Naive thymus-derived CD4-positive, alpha-beta T cell (primary cell): ENCODE results near the gene PRRT1. TPM values are rescaled to one million over a fixed set of nuclear protein-coding genes. Genes with fewer than 3 reads are reported as not detected.

ENCODE experiments used
- ATAC-seq: fragments of 150-1000 bp; cut with Tn5 transposase; 2 replicates; pipeline ENCODE4 v1.10.0; 2021; ENCODE audit warnings: mild to moderate bottlenecking, moderate library complexity
- CTCF ChIA-PET: fragments of 350-600 bp; sonication (Branson Sonifier 250); formaldehyde crosslinking; loops from one replicate; lab custom pipeline; 2021; ENCODE audit warnings: antibody characterized with exemption; lab: Charles Lee
- POLR2A ChIA-PET: fragments of 350-600 bp; sonication (Branson Sonifier 250); formaldehyde crosslinking; loops from one replicate; lab custom pipeline; 2021; ENCODE audit warnings: antibody characterized with exemption, inconsistent platforms; lab: Charles Lee
- DNase-seq, 9 donors: peaks; one replicate each; pipeline versions ENCODE4 v3.0.0 to v3.0.0-alpha.2; 2020 to 2022; ENCODE audit warnings: mixed read lengths in 1 of 9
- H3K27ac ChIP-seq: one replicate; pipeline ENCODE4 v1.7.0; 2013; ENCODE audit warnings: mild to moderate bottlenecking, low read depth, low read length, moderate library complexity
- H3K27me3 ChIP-seq, 2 donors: one replicate each; pipeline ENCODE4 v1.7.0; 2013; ENCODE audit warnings: low read length in 2 of 2, mild to moderate bottlenecking in 2 of 2, moderate library complexity in 2 of 2; ENCODE audit not compliant: control insufficient read depth in 2 of 2, insufficient read depth in 2 of 2
- H3K36me3 ChIP-seq, 3 experiments: 1 replicate in 2 of 3; 2 replicates in 1 of 3; pipeline ENCODE4 v1.7.0; 2013; ENCODE audit warnings: low read length in 3 of 3, mild to moderate bottlenecking in 3 of 3, moderate library complexity in 1 of 3; ENCODE audit not compliant: insufficient read depth in 3 of 3, control insufficient read depth in 2 of 3
- H3K4me1 ChIP-seq, 2 donors: one replicate each; pipeline ENCODE4 v1.7.0; 2013; ENCODE audit warnings: low read length in 2 of 2, mild to moderate bottlenecking in 2 of 2, moderate library complexity in 1 of 2; ENCODE audit not compliant: control insufficient read depth in 2 of 2, insufficient read depth in 2 of 2
- H3K4me3 ChIP-seq: 2 replicates; pipeline ENCODE4 v1.7.0; 2013; ENCODE audit warnings: mild to moderate bottlenecking, low read length
- H3K9me3 ChIP-seq, 3 experiments: 1 replicate in 2 of 3; 2 replicates in 1 of 3; pipeline ENCODE4 v1.7.0; 2013; ENCODE audit warnings: low read length in 3 of 3; ENCODE audit not compliant: control insufficient read depth in 2 of 3
- H3K27ac Mint-ChIP-seq, 9 donors: one replicate each; pipeline ENCODE4 v1.8.0; 2020 to 2022; ENCODE audit warnings: mixed read lengths in 9 of 9, mild to moderate bottlenecking in 8 of 9, moderate library complexity in 5 of 9, inconsistent platforms in 2 of 9
- H3K27me3 Mint-ChIP-seq, 5 donors: one replicate each; pipeline ENCODE4 v1.8.0; 2021 to 2022; ENCODE audit warnings: mixed read lengths in 5 of 5, mild to moderate bottlenecking in 1 of 5
- H3K36me3 Mint-ChIP-seq, 5 donors: one replicate each; pipeline ENCODE4 v1.8.0; 2020 to 2022; ENCODE audit warnings: mixed read lengths in 5 of 5, mild to moderate bottlenecking in 3 of 5, inconsistent platforms in 1 of 5
- H3K4me1 Mint-ChIP-seq, 7 donors: one replicate each; pipeline ENCODE4 v1.8.0; 2020 to 2022; ENCODE audit warnings: mixed read lengths in 7 of 7, mild to moderate bottlenecking in 3 of 7, inconsistent platforms in 1 of 7
- H3K4me3 Mint-ChIP-seq, 10 donors: one replicate each; pipeline ENCODE4 v1.8.0; 2020 to 2022; ENCODE audit warnings: mild to moderate bottlenecking in 10 of 10, mixed read lengths in 10 of 10, moderate library complexity in 6 of 10, inconsistent platforms in 2 of 10
- H3K9me3 Mint-ChIP-seq, 11 donors: one replicate each; pipeline ENCODE4 v1.8.0; 2020 to 2022; ENCODE audit warnings: mixed read lengths in 11 of 11, mild to moderate bottlenecking in 4 of 11, inconsistent platforms in 1 of 11, moderate library complexity in 1 of 11
- intact Hi-C, 2 donors: fragments of 100-400 bp; cut with micrococcal nuclease; formaldehyde crosslinking; loops; one replicate each; pipeline ENCODE4 v1.15.1; 2023
- polyA plus RNA-seq, 2 donors: library from polyadenylated mRNA; unstranded; fragments of 300-500 nt; fragmentation: Illumina TruSeq; gene quantifications; one replicate each; pipeline ENCODE4 v1.2.3, GENCODE V29; 2021
- total RNA-seq, 6 experiments: library from RNA in 5 of 6; stranded (reverse) in 5 of 6; gene quantifications; 1 replicate in 5 of 6; 2 replicates in 1 of 6; pipeline ENCODE4 v1.2.3 and lab custom pipeline; 2021 to 2026

PRRT1 gene
- total and polyA plus RNA-seq, 7 experiments from 2014 or later, result 0.31 to 7.4 (median 3.4) TPM

DNA sequence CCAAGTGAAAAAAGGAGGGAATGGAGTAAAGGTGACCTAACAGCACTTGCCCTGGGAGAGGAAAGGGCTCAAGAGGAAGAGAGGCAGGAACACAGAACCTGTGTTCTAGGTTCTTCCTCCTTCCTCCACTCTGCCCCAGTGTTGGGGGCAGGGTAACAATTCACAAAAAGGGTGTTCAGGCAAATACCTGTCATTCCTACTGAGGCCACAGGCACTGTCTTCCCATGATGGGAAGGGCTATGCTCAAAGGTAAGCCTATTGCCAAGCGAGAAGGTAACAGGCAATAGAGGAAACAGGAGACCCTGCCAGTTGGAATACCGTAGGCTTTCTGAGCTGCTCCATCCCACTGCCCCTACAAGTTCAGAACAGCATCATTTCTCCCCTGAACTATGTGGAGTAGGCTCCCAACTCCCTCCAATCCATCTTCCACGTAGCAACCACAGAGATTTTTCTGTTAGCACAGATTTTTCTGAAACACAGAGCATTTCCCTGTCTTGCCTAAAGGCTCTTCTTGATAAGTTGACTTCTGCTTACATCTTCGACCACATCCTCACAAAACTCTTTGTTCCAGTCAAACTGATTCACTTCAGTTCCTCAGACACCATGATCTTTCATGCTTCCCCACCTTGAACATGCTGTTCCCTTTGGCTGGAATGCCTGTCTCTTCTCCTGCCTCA, 21.4 kb upstream of the PRRT1 start:
- H3K27ac Mint-ChIP-seq, result peak overlapping the region; percentile 7 to 88 (median 66)
- intact Hi-C loops, result no loop called here
- Histone ChIP-seq H3K4me3 (no peak overlapping the region), H3K27ac (peak overlapping the region; percentile 37), H3K4me1 (peaks cover 21 to 42% of the 10 kb centered on the region in 2 donors), H3K9me3 (no peaks in the 10 kb centered on the region), H3K27me3 (no peaks in the 10 kb centered on the region), H3K36me3 (peaks cover 0 to 32% (median 15%) of the 10 kb centered on the region in 3 experiments)
- peaks cover 41 to 63% (median 58%) of the 10 kb centered on the region in 7 donors for H3K4me1 Mint-ChIP-seq
- ChIA-PET POLR2A (interaction anchor here (1.3 to 1.8 kb wide), 2 partner anchors 15 to 20 kb away, joined by 4 to 10 read pairs; partner anchors contain the start of gene GPSM3), CTCF (no interaction called here)
- DNase-seq (peak in 3 of 9 donors; percentile 43 to 51 (median 45)), ATAC-seq (no peak)
- no peaks in the 10 kb centered on the region for H3K27me3 Mint-ChIP-seq
- peak overlapping the region; percentile 17 to 97 (median 58) for H3K4me3 Mint-ChIP-seq
- H3K9me3 Mint-ChIP-seq, result peaks cover 0 to 3% (median 0%) of the 10 kb centered on the region in 11 donors
- H3K36me3 Mint-ChIP-seq, result peaks cover 5 to 25% (median 11%) of the 10 kb centered on the region in 5 donors

DNA sequence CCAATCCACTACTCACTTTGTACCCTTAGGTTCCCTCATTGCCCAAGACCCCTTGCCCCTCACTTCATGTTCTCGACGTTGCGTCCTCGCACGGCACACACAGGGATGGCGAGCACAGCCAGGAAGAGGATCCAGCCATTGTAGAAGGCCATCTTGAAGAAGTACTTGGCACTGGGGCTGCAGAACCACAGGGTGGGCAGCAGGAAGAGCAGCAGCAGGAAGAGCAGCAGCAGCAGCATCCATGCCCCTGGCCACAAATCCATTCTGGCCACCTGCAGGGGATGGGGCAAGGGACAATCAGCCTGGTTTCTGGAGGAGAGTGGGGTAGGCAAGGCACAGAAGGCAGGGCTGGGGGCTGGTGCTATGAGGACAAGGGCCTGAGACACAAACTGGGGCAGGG, 19.5 kb upstream of the PRRT1 start:
- DNase-seq (no peak), ATAC-seq (no peak)
- peaks cover 10 to 33% of the 10 kb centered on the region in 2 donors for H3K4me1 ChIP-seq
- Mint-ChIP-seq H3K27me3 (no peaks in the 10 kb centered on the region), H3K9me3 (peaks cover 0 to under 1% (median 0%) of the 10 kb centered on the region in 11 donors), H3K27ac (peak overlapping the region in 5 of 9 donors; percentile 25 to 77 (median 52)), H3K4me3 (peak overlapping the region in 1 of 10 donors; percentile 23), H3K36me3 (peaks cover 5 to 32% (median 18%) of the 10 kb centered on the region in 5 donors), H3K4me1 (peaks cover 30 to 50% (median 44%) of the 10 kb centered on the region in 7 donors)
- POLR2A ChIA-PET, result interaction anchor here (0.8 kb wide), 1 partner anchor 21 kb away, joined by 3 read pairs; the partner anchor contains the start of gene GPSM3
- intact Hi-C loops, result no loop called here
- peaks cover 0 to 52% (median 15%) of the 10 kb centered on the region in 3 experiments for H3K36me3 ChIP-seq
- H3K27ac ChIP-seq, result no peak overlapping the region
- CTCF ChIA-PET, result no interaction called here
- H3K9me3 ChIP-seq, result no peaks in the 10 kb centered on the region
- no peaks in the 10 kb centered on the region for H3K27me3 ChIP-seq
- H3K4me3 ChIP-seq, result no peak overlapping the region

GRCh38 chr6:32170294-32170693, 18.6 kb upstream of the PRRT1 start:
- no peaks in the 10 kb centered on the region for H3K9me3 ChIP-seq
- peak overlapping the region in 3 of 9 donors; percentile 25 to 41 (median 28) for H3K27ac Mint-ChIP-seq
- H3K36me3 Mint-ChIP-seq, result peaks cover 5 to 32% (median 18%) of the 10 kb centered on the region in 5 donors
- DNase-seq (no peak), ATAC-seq (no peak)
- no peak overlapping the region for H3K4me3 Mint-ChIP-seq
- H3K4me1 ChIP-seq, result peaks cover 4 to 29% of the 10 kb centered on the region in 2 donors
- no peaks in the 10 kb centered on the region for H3K27me3 ChIP-seq
- H3K4me3 ChIP-seq, result no peak overlapping the region
- peaks cover 0 to 59% (median 15%) of the 10 kb centered on the region in 3 experiments for H3K36me3 ChIP-seq
- no peaks in the 10 kb centered on the region for H3K9me3 Mint-ChIP-seq
- POLR2A ChIA-PET, result interaction anchor here (0.5 to 0.9 kb wide), 2 partner anchors 9 to 37 kb away, joined by 3 to 4 read pairs; no protein-coding TSS in a partner anchor
- intact Hi-C loops, result no loop called here
- no peaks in the 10 kb centered on the region for H3K27me3 Mint-ChIP-seq
- CTCF ChIA-PET, result no interaction called here
- no peak overlapping the region for H3K27ac ChIP-seq
- H3K4me1 Mint-ChIP-seq, result peaks cover 25 to 46% (median 40%) of the 10 kb centered on the region in 7 donors

- ChIA-PET CTCF (interaction anchor here (1.1 kb wide), 1 partner anchor 26 kb away, joined by 3 read pairs; no protein-coding TSS in a partner anchor), POLR2A (interaction anchor here (0.7 to 1.2 kb wide), 4 partner anchors 10 to 79 kb away, joined by 3 to 4 read pairs (median 3); no protein-coding TSS in a partner anchor)
- DNase-seq, result no peak
- intact Hi-C loops, result no loop called here
- Mint-ChIP-seq H3K9me3 (no peaks in the 10 kb centered on the region), H3K27me3 (no peaks in the 10 kb centered on the region), H3K4me1 (peaks cover 21 to 34% (median 27%) of the 10 kb centered on the region in 7 donors), H3K27ac (peak overlapping the region in 4 of 9 donors; percentile 22 to 66 (median 42)), H3K4me3 (no peak overlapping the region), H3K36me3 (peaks cover 5 to 37% (median 15%) of the 10 kb centered on the region in 5 donors)
- H3K36me3 ChIP-seq, result peaks cover 0 to 59% (median 15%) of the 10 kb centered on the region in 3 experiments
- H3K27me3 ChIP-seq, result no peaks in the 10 kb centered on the region
- ATAC-seq, result no peak
- H3K9me3 ChIP-seq, result no peaks in the 10 kb centered on the region
- no peak overlapping the region for H3K4me3 ChIP-seq
- peaks cover 0 to 16% of the 10 kb centered on the region in 2 donors for H3K4me1 ChIP-seq
- H3K27ac ChIP-seq, result peak overlapping the region; percentile 7
Observed at GRCh38 chr6:32168807-32169591, 17.3 kb upstream of the PRRT1 start.

DNA sequence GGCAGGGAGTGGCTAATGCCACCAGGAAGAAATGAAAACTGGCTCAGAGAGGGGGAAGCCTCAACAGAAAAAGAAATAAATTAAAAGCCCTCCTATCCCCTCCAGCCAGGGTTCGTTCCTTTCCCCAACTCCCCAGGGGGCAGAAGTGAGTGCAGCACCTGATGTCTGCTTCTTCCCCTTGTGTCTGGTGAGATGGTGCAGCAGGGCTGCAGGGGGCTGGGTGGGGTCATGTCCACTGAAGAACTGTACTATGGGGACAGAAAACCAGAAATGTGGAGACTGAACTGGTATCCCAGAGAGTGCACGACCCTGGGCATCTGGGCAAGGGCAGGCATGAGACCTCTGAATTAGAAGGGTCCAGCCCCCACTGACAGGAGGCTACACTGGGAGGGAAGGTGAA, 16.6 kb upstream of the PRRT1 start:
- ATAC-seq, result no peak
- POLR2A ChIA-PET, result interaction anchor here (0.8 to 1.2 kb wide), 2 partner anchors 10 to 79 kb away, joined by 3 read pairs; no protein-coding TSS in a partner anchor
- H3K9me3 Mint-ChIP-seq, result no peaks in the 10 kb centered on the region
- no peak overlapping the region for H3K4me3 Mint-ChIP-seq
- Histone ChIP-seq H3K36me3 (peaks cover 0 to 59% (median 15%) of the 10 kb centered on the region in 3 experiments), H3K4me3 (no peak overlapping the region), H3K9me3 (no peaks in the 10 kb centered on the region), H3K27ac (peak overlapping the region; percentile 7), H3K4me1 (peaks cover 0 to 9% of the 10 kb centered on the region in 2 donors), H3K27me3 (no peaks in the 10 kb centered on the region)
- no peak for DNase-seq
- H3K27me3 Mint-ChIP-seq, result no peaks in the 10 kb centered on the region
- CTCF ChIA-PET, result no interaction called here
- peak overlapping the region in 3 of 9 donors; percentile 24 to 66 (median 38) for H3K27ac Mint-ChIP-seq
- intact Hi-C loops, result no loop called here
- peaks cover 14 to 28% (median 20%) of the 10 kb centered on the region in 7 donors for H3K4me1 Mint-ChIP-seq
- peaks cover 5 to 37% (median 15%) of the 10 kb centered on the region in 5 donors for H3K36me3 Mint-ChIP-seq

DNA sequence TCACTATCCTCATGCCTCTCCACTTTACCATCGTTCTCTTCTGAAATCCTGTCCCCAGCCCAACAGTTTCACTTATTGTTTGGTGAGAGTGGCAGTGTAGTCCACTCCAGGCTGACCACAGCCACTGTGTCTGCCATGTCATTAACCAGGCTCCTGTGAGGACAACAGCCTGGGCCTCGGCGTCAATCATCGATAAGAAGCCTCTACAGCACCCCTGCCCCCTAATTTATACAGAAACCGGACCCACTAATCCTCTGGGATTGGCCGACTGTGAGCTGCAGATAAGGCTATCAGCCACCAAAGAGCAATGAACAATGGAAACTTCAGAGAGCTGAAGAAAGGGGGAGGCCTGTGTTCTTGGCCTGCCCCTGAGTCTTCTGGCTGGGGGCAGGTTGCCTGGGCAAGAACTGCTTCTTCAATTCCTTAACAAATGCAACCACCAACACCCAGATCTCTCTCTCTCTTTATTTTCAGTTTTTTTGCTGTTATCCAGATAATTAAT, 16.1 kb upstream of the PRRT1 start:
- Mint-ChIP-seq H3K9me3 (no peaks in the 10 kb centered on the region), H3K4me1 (peaks cover 9 to 23% (median 15%) of the 10 kb centered on the region in 7 donors), H3K4me3 (no peak overlapping the region), H3K27me3 (no peaks in the 10 kb centered on the region), H3K27ac (peak overlapping the region in 2 of 9 donors; percentile 26 to 67), H3K36me3 (peaks cover 5 to 37% (median 15%) of the 10 kb centered on the region in 5 donors)
- Histone ChIP-seq H3K27ac (no peak overlapping the region), H3K27me3 (no peaks in the 10 kb centered on the region), H3K9me3 (no peaks in the 10 kb centered on the region), H3K4me3 (no peak overlapping the region), H3K36me3 (peaks cover 0 to 62% (median 15%) of the 10 kb centered on the region in 3 experiments), H3K4me1 (peaks cover 0 to 4% of the 10 kb centered on the region in 2 donors)
- ATAC-seq (no peak), DNase-seq (no peak)
- ChIA-PET POLR2A (no interaction called here), CTCF (no interaction called here)
- intact Hi-C loops, result no loop called here
